Measurements from ENCODE around the gene SPOP.
A peak's percentile ranks its signal among the peaks of the same experiment; 100 is the strongest.

SPOP gene

GRCh38 chr17:49613182-49613800 is 64.6 kb downstream of the SPOP start:
- no peak for DNase-seq (ENCODE audit: low spot score)

DNA sequence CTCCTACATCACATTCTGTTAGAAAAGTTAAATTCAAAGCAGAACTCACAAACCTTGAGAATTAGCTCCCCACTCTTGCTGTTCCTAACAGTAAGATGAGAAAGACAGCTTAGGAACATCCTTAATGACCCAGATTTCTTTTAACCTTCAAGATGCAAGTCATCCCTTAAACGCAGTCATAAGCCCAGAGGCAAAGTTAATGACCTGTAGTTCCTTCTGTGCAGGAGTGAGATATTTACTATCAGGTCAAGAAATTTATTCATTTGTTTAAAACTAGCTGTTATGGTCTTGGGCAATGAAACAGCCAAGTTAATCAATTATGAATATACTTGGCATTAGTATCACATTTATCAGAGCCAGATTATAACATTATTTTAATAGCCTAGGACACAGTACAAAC is 65.2 kb downstream of the SPOP start:
- DNase-seq (ENCODE audit: low spot score) = no peak

DNA sequence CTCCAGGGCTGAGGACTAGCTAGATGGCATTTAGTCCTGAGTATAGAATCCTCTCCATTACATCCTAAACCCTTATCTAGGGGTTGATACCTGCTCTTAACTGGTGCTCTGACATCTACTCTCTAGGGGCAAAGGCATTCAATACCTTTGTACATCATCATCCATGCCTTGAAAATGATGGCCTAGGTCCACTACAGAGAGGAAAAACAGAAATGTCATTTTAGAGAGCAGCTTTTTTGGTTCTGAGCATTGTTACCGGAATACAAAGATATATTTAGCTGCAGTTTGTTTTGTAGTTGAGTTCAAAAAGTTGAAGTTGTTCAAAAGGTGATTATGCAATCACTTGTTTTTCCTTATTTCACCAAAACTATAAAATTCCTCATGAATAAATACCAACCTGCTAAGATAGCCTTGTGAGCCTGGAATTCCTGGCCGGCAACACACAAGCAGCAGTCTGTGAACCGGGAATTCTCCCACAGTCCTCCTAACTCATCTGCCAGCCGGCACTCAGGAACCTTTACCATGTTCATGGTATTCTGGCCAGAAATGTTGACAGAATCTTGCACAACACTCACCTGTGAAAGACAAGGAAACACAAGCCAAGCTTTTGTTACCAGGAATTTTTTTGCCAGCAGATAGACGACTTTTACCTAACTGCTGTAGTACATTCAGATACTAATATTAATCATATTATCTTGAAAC is 66.9 kb downstream of the SPOP start:
- no peak for DNase-seq (ENCODE audit: low spot score)

GRCh38 chr17:49604314-49604869 is 73.5 kb downstream of the SPOP start:
- DNase-seq (ENCODE audit: low spot score) = no peak

- no peak for DNase-seq (ENCODE audit: low spot score)
These were observed 74.2 kb downstream of the SPOP start for GRCh38 chr17:49603720-49604119.

DNA sequence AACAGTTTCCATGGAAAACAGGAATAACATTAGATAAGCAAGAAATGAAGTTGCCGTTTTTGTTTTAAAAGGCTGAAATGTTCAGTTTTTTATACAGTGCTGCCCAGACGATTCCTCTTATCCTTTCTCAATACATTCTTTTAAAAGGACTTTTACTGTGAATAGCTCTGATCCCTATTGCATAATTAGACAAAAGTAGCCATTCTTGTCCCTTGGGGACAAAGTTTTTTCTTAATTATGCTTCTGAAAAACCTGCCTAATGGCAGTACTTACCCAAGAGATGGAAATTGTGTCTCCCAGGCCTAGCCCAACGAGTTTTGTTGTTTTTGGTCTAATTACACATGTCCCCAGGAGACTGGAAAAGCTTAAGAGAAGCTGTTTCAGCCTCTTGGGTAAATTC is 74.7 kb downstream of the SPOP start:
- no peak for DNase-seq (ENCODE audit: low spot score)

- no peak for DNase-seq (ENCODE audit: low spot score)
These were observed 75.1 kb downstream of the SPOP start for GRCh38 chr17:49602783-49603182.

GRCh38 chr17:49600949-49601348 is 76.9 kb downstream of the SPOP start:
- DNase-seq (ENCODE audit: low spot score) = no peak

GRCh38 chr17:49598918-49599317 is 79.0 kb downstream of the SPOP start:
- DNase-seq (ENCODE audit: low spot score) = peak; percentile 75

GRCh38 chr17:49597928-49598655 is 79.8 kb downstream of the SPOP start:
- DNase-seq (ENCODE audit: low spot score) = no peak

GRCh38 chr17:49597436-49597835 is 80.5 kb downstream of the SPOP start:
- DNase-seq (ENCODE audit: low spot score) = no peak

DNA sequence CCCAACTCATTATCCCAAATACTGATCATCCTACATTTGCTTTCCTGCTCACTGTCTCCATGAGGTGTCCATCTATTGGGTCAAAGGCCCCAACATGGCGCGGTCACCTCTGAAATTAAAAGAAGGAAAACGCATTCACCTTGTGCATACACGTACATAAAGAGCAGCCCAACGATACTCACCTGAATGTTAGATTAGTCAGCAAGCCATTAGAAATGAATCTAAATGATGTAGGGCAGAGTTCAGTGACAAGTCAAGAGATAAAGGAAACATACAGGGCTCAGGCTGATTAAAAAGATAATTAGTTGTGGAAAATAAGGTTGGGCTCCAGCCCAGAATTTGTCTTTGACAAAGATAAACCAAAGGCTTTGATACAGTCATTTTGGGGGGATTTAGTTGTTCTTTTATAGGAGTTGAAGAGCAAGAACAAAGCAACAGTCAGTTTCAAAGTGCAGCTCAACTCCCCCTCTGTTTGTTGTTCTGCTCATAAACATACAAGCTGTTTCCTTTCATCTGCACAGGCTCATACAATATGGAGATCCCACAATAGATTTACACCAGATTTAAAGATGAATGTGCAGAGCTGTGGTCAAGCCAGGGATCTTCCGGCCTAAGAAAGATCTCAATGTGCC is 81.2 kb downstream of the SPOP start:
- no peak for DNase-seq (ENCODE audit: low spot score)

- DNase-seq (ENCODE audit: low spot score) = no peak
These were observed 81.9 kb downstream of the SPOP start for GRCh38 chr17:49595980-49596379.

GRCh38 chr17:49595328-49595727 is 82.6 kb downstream of the SPOP start:
- no peak for DNase-seq (ENCODE audit: low spot score)

GRCh38 chr17:49592263-49592662 is 85.6 kb downstream of the SPOP start:
- no peak for DNase-seq (ENCODE audit: low spot score)

GRCh38 chr17:49590874-49591273 is 87.0 kb downstream of the SPOP start:
- DNase-seq (ENCODE audit: low spot score) = no peak

DNA sequence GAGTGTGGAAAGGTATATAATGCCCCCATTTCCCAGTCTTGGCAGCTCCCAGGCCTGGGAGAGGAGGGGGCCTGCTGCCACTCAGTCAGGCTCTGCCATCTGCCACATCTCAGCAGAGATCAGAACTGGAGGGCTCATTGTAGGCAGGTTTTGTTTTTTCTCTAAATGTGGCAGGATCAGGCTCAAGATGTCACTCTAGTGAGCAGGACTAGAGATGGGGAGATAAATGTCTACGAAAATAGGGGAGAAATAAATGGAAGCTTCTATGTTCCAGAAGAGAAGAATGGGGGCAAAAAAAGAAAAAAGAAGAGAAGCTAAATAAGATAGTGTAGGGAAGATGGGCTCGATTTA is 88.3 kb downstream of the SPOP start:
- DNase-seq (ENCODE audit: low spot score) = no peak

GRCh38 chr17:49588726-49589576 is 88.9 kb downstream of the SPOP start:
- no peak for DNase-seq (ENCODE audit: low spot score)

DNA sequence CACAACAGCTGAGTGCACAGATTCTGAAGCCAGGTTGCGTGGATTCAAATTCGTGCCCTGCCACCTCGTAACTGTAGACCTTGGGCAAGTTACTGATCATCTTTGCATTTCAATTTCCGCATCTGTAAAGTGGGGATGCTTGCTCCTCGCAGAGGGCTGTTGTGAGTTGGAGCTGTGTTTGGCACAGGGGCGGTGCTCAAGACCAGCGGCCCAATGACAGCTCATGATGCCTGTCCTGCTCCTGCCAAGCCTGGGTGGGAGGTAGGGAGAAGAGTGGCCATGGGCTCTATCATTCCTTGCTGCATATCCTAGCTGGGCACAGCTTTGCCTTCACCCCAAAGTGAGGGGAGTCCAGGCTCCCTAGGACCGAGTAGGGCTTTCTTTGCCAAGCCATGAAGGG is 89.6 kb downstream of the SPOP start:
- no peak for DNase-seq (ENCODE audit: low spot score)

- DNase-seq (ENCODE audit: low spot score) = no peak
These were observed 90.4 kb downstream of the SPOP start for GRCh38 chr17:49587366-49588073.

DNA sequence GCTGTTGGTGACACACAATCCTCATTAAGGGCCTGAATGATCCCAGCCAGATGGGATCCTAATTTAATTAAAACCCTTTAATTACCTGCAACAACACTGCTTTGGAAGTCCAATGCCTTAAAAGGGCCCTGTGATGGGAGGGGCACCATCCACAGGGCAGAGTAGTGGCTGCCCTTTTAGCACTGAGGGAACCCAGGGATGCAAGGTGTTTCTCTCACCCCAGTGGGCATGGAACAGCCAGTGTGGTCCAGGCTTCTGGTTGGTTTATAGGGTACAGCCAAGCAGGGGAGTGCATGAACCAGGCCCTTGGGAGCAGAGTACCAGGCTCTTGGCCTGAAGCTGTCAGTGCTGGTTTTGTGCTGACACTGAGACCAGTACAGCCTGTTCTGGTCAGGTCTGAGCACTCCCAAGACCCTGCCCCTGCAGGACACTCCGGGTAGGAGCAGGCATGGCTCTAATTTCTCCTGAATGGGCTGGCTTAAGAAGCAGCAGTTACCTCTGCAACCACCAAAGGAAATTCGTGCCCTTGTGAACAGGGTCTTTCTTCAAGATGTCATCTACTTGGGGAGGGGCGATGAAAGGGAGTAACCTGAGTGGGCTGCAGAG is 92.4 kb downstream of the SPOP start:
- peak; percentile 79 for DNase-seq (ENCODE audit: low spot score)
